Subcutaneous adipose tissue (tissue), 4 donors: Measurements from ENCODE around the gene MYL3. TPM values are rescaled to one million over a fixed set of nuclear protein-coding genes. Genes with fewer than 3 reads are reported as not detected.

ENCODE experiments used
- CTCF ChIP-seq: fragments of 450-650 bp; IDR thresholded peaks from one replicate; pipeline ENCODE4 v1.5.1; 2016; ENCODE audit warnings: low read depth, mild to moderate bottlenecking, control low read depth, antibody characterized with exemption, moderate library complexity
- total RNA-seq, 4 donors: library from RNA; depleted of rRNA; stranded (reverse); fragments of >200 nt; gene quantifications; one replicate each; pipeline ENCODE4 v1.1.0, GENCODE V29; 2016

The MYL3 gene
- total RNA-seq, 4 donors from 2014 or later: 2.0 to 9.8 (median 6.4) TPM

GRCh38 chr3:46856576-46857471, 6.4 kb downstream of the MYL3 start:
- TF ChIP-seq CTCF: no peak

- no peak for TF ChIP-seq CTCF
These were observed 8.7 kb downstream of the MYL3 start for GRCh38 chr3:46854555-46854991.

GRCh38 chr3:46853441-46854415, 9.5 kb downstream of the MYL3 start:
- TF ChIP-seq CTCF: no peak

- TF ChIP-seq CTCF: no peak
These were observed 10.3 kb downstream of the MYL3 start for GRCh38 chr3:46852839-46853355.

- TF ChIP-seq CTCF: no peak
These were observed 10.9 kb downstream of the MYL3 start for GRCh38 chr3:46852334-46852720.

- TF ChIP-seq CTCF: no peak
These were observed 11.6 kb downstream of the MYL3 start for GRCh38 chr3:46851364-46852333.
